Testis (tissue), 2 donors: ENCODE measurements around the gene ADAM10.

Experiments
- CTCF ChIP-seq, 3 experiments: fragments of 450-650 bp in 2 of 3; fragments of 200-600 bp in 1 of 3; sonication (generic) in 1 of 3; IDR thresholded peaks; one replicate each; pipeline ENCODE4 v1.5.1; 2016 to 2019; ENCODE audit warnings: antibody characterized with exemption in 3 of 3, mild to moderate bottlenecking in 2 of 3, moderate library complexity in 1 of 3
- POLR2A ChIP-seq: fragments of 450-650 bp; IDR thresholded peaks from one replicate; pipeline ENCODE4 v1.6.1; 2017; ENCODE audit warnings: antibody characterized with exemption, mild to moderate bottlenecking, moderate library complexity

DNA sequence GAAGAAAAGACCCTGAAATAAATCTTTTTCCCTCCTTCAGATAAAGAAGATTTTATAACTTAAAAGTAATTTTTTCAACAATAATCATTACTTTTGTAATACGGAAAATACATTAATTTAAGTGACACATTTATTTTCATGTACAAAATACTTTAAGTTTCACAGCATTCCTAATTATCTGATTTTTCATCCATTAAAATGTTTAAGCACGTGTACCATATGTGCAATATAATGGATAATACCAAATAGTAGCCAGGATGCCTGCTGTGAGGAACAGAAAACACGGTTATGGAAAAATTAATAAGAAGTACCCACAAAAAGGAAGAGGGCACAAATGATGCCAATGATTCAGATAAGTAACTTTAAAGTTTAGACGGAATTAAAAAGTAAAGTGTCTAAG is 33.5 kb downstream of the ADAM10 start:
- no peak for TF ChIP-seq CTCF (IDR thresholded peaks at IDR 0.05)
- TF ChIP-seq POLR2A: no peak
